ENCODE measurements around the gene MYOC.
A peak's percentile ranks its signal among the peaks of the same experiment; 100 is the strongest.
"Not testable (repeated sequence)": the region's sequence is repeated elsewhere in the genome, so short reads cannot be mapped to it uniquely, and the experiment has no call there.

MYOC gene

DNA sequence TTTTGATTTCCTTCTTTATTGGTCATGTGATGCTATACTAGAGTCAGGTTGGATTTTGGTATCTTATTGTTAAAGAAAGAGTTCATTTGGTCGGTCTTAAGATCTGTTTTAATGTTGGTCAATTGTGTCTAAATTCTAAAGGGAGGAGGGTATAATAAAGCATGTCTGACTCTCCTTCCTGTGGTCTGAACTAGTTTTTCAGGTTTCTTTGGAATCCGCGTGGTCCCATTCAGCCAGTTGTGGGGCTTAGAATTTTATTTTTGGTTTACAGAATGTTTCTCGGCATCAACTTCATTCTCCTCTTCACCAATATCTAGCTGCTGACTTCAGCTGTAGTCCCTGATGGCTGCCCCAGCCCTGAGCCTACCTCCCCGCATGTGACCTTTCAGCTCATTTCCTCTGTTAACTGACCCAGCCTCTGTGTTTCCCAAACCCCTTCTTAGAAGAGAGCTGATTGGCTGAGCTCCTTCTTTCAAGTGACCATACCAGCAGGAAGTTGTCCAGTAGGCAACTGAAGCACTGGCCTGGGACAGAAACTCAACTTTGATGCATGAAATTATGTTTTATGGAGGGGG, 8.7 kb upstream of the MYOC start:
- no peak overlapping the region for H3K4me3 ChIP-seq (ENCODE audit: low read depth, low read length)
- TF ChIP-seq CTCF (IDR thresholded peaks at IDR 0.05; ENCODE audit: low read depth, low read length), result no peak

DNA sequence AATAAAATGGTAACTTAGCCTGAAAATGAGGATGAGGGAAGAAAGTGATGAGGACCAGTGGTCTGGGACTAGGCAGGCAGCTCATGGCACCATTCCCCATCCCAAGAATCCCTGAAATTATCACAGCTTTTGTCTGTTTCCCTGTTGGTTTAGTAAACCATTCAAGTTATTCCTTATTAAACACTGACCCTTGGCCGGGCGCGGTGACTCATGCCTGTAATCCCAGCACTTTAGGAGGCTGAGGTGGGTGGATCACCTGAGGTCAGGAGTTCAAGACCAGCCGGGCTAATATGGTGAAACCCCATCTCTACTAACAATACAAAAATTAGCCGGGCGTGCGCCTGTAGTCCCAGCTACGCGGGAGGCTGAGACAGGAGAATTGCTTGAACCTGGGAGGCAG, 3.7 kb upstream of the MYOC start:
- H3K4me3 ChIP-seq (ENCODE audit: low read depth, low read length), result not testable (repeated sequence)

DNA sequence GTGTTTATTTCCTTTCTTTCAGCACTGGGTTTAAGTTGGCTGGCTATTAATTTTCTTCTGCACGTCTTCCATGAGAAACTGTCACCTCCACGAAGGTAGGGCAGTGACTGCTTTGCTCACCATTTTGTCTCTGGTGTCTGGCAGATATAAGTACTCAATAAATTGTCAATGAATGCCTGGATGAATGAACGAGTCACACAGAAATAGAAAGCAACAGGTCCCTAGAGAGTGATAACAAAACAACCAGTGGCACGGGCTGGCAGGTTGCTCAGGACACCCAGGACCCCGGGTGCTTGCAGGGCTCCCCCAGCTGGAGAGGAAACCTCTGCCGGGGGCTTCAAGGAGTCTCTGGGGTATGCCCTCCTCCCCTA, 3.2 kb upstream of the MYOC start:
- no peak for TF ChIP-seq CTCF (IDR thresholded peaks at IDR 0.05; ENCODE audit: low read depth, low read length)
- no peak overlapping the region for H3K4me3 ChIP-seq (ENCODE audit: low read depth, low read length)

- H3K4me3 ChIP-seq (ENCODE audit: low read depth, low read length), result no peak overlapping the region
- peak; percentile 71 for TF ChIP-seq CTCF (IDR thresholded peaks at IDR 0.05; ENCODE audit: low read depth, low read length)
Observed at GRCh38 chr1:171654942-171655745, 2.7 kb upstream of the MYOC start.

GRCh38 chr1:171654201-171654941, 1.9 kb upstream of the MYOC start:
- H3K4me3 ChIP-seq (ENCODE audit: low read depth, low read length), result no peak overlapping the region
- TF ChIP-seq CTCF (IDR thresholded peaks at IDR 0.05; ENCODE audit: low read depth, low read length), result no peak

GRCh38 chr1:171653796-171654195, 1.3 kb upstream of the MYOC start:
- H3K4me3 ChIP-seq (ENCODE audit: low read depth, low read length), result no peak overlapping the region
- no peak for TF ChIP-seq CTCF (IDR thresholded peaks at IDR 0.05; ENCODE audit: low read depth, low read length)

GRCh38 chr1:171646249-171646560, 6.3 kb downstream of the MYOC start:
- no peak overlapping the region for H3K4me3 ChIP-seq (ENCODE audit: low read depth, low read length)
- TF ChIP-seq CTCF (IDR thresholded peaks at IDR 0.05; ENCODE audit: low read depth, low read length), result no peak

All from WI38 (cell line).